OCI-LY1 (cell line): ENCODE data around the gene TMEM175.

Source experiments
- H2AFZ ChIP-seq: fragments of 200-600 bp; sonication (generic), shearing (Covaris generic); 2 replicates; pipeline ENCODE4 v1.6.0; 2014; ENCODE audit warnings: antibody characterized with exemption, mild to moderate bottlenecking, low read length
- H3F3A ChIP-seq: fragments of 200-600 bp; sonication (generic), shearing (Covaris generic); 2 replicates; pipeline ENCODE4 v1.6.0; 2014; ENCODE audit warnings: mild to moderate bottlenecking, antibody characterized with exemption, low read length, moderate library complexity; ENCODE audit not compliant: insufficient read depth
- H3K27ac ChIP-seq: fragments of 200-600 bp; sonication (generic); 2 replicates; pipeline ENCODE4 v1.5.1; 2014; ENCODE audit warnings: low read length, mixed run types, mild to moderate bottlenecking, low read depth; ENCODE audit not compliant: poor library complexity, severe bottlenecking
- H3K27me3 ChIP-seq: fragments of 200-600 bp; sonication (generic); 2 replicates; pipeline ENCODE4 v1.6.0; 2014; ENCODE audit warnings: antibody characterized with exemption, mild to moderate bottlenecking, low read length, moderate library complexity; ENCODE audit not compliant: insufficient read depth
- H3K36me3 ChIP-seq: fragments of 200-600 bp; sonication (generic); 2 replicates; pipeline ENCODE4 v1.6.1; 2014; ENCODE audit warnings: mild to moderate bottlenecking, antibody characterized with exemption, low read length, moderate library complexity, mixed read lengths; ENCODE audit not compliant: insufficient read depth
- H3K4me1 ChIP-seq: fragments of 200-600 bp; sonication (generic); 2 replicates; pipeline ENCODE4 v1.5.1; 2014; ENCODE audit warnings: mild to moderate bottlenecking, low read length, moderate library complexity; ENCODE audit not compliant: insufficient read depth, severe bottlenecking
- H3K4me2 ChIP-seq: fragments of 200-600 bp; sonication (generic), shearing (Covaris generic); 2 replicates; pipeline ENCODE4 v1.6.1; 2014; ENCODE audit warnings: low read length
- H3K4me3 ChIP-seq: fragments of 200-600 bp; sonication (generic); 2 replicates; pipeline ENCODE4 v1.5.1; 2014; ENCODE audit warnings: low read length, low read depth, mild to moderate bottlenecking, mixed read lengths; ENCODE audit not compliant: poor library complexity, severe bottlenecking
- H3K79me2 ChIP-seq: fragments of 200-600 bp; shearing (Covaris generic); 2 replicates; pipeline ENCODE4 v1.6.1; 2016; ENCODE audit warnings: mixed run types, low read length, mixed read lengths; ENCODE audit not compliant: insufficient read depth
- H3K9ac ChIP-seq: fragments of 200-600 bp; sonication (generic), shearing (Covaris generic); 2 replicates; pipeline ENCODE4 v1.6.1; 2014; ENCODE audit warnings: mild to moderate bottlenecking, low read length, mixed read lengths
- H3K9me2 ChIP-seq: fragments of 200-600 bp; sonication (generic), shearing (Covaris generic); 2 replicates; pipeline ENCODE4 v1.6.1; 2014; ENCODE audit warnings: low read depth, mild to moderate bottlenecking, low read length, mixed read lengths
- H3K9me3 ChIP-seq: fragments of 200-600 bp; shearing (Covaris generic); 2 replicates; pipeline ENCODE4 v1.6.1; 2014; ENCODE audit warnings: low read length, mixed read lengths
- H4K20me1 ChIP-seq: fragments of 200-600 bp; sonication (generic), shearing (Covaris generic); 2 replicates; pipeline ENCODE4 v1.6.0; 2016; ENCODE audit warnings: mild to moderate bottlenecking, low read length; ENCODE audit not compliant: insufficient read depth
- CTCF ChIP-seq: fragments of 200-600 bp; sonication (generic), shearing (Covaris generic); IDR thresholded peaks from 2 replicates; pipeline ENCODE4 v1.5.1; 2017; ENCODE audit warnings: mild to moderate bottlenecking, antibody characterized with exemption, low read length, moderate library complexity, mixed read lengths
- EZH2 ChIP-seq: fragments of 200-600 bp; sonication (generic), shearing (Covaris generic); IDR thresholded peaks from 2 replicates; pipeline ENCODE4 v1.8.0; 2017; ENCODE audit warnings: borderline replicate concordance, mixed run types, mild to moderate bottlenecking, antibody characterized with exemption, low read length, moderate library complexity, mixed read lengths

Gene TMEM175

DNA sequence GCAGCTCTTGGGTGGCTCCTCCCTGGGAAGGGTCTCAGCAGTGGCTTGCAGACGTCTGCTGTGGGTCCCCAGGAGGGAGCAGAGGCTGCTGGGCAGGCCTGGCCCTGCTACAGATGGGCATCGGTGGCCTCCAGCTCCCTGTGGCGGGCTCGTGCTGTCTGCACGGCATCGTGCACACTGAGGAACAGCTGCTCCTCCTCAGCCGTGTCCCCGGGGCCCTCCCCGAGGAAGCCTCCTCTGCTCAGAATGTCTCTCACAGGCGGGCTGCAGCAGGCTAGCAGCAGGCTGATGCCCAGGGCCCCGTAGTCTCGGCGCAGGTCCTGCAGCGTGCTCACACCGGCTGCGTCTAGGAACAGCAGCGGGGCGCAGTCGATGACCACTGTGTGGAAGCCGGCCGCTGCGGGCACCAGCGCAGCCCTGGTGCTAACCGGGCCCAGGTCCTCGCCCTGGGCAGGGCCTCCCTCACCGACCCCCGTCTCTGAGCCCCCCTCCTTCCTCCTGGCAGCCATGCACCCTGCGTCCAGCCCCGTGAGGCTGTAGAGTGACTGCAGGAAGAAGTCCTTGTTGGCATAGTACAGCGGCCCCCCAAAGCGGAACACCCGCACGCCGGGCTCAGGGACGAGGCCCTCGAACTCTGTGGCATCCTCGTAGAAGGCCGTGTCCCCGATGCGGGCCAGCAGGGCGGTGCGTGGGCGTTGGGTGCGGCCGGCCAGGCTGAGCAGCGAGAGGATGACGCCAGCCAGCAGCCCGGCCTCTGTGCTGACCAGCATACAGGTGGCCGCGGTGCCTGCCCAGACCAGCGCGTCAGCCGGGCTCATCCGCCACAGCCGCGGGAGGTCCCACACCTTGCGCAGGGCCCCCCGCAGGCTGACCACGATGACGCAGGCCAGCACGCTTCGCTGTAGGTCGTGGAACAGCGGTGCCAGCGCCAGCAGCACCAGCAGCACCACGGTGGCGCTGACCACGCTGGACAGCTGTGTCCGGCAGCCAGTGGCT, 56.8 kb downstream of the TMEM175 start:
- no peaks in the 10 kb centered on the region for H3K79me2 ChIP-seq
- H3K9me3 ChIP-seq, result no peaks in the 10 kb centered on the region
- H2AFZ ChIP-seq, result no peak overlapping the region
- H3K27ac ChIP-seq, result no peak overlapping the region
- H3K36me3 ChIP-seq, result no peaks in the 10 kb centered on the region
- no peaks in the 10 kb centered on the region for H3K27me3 ChIP-seq
- no peak overlapping the region for H3K4me2 ChIP-seq
- peaks cover 40% of the 10 kb centered on the region for H3K4me1 ChIP-seq
- H3F3A ChIP-seq, result no peaks in the 10 kb centered on the region
- H3K9me2 ChIP-seq, result no peaks in the 10 kb centered on the region
- no peak for TF ChIP-seq CTCF
- TF ChIP-seq EZH2, result no peak
- no peak overlapping the region for H3K9ac ChIP-seq
- H4K20me1 ChIP-seq, result no peaks in the 10 kb centered on the region
- no peak overlapping the region for H3K4me3 ChIP-seq

- TF ChIP-seq CTCF, result no peak
- TF ChIP-seq EZH2, result no peak
- H3K4me3 ChIP-seq, result no peak overlapping the region
- H3F3A ChIP-seq, result no peaks in the 10 kb centered on the region
- H3K79me2 ChIP-seq, result no peaks in the 10 kb centered on the region
- no peak overlapping the region for H3K4me2 ChIP-seq
- H2AFZ ChIP-seq, result no peak overlapping the region
- peaks cover 40% of the 10 kb centered on the region for H3K4me1 ChIP-seq
- H4K20me1 ChIP-seq, result no peaks in the 10 kb centered on the region
- no peaks in the 10 kb centered on the region for H3K36me3 ChIP-seq
- H3K9ac ChIP-seq, result no peak overlapping the region
- no peaks in the 10 kb centered on the region for H3K9me3 ChIP-seq
- no peaks in the 10 kb centered on the region for H3K27me3 ChIP-seq
- H3K27ac ChIP-seq, result no peak overlapping the region
- H3K9me2 ChIP-seq, result no peaks in the 10 kb centered on the region
These were observed 57.6 kb downstream of the TMEM175 start for GRCh38 chr4:989722-990471.

DNA sequence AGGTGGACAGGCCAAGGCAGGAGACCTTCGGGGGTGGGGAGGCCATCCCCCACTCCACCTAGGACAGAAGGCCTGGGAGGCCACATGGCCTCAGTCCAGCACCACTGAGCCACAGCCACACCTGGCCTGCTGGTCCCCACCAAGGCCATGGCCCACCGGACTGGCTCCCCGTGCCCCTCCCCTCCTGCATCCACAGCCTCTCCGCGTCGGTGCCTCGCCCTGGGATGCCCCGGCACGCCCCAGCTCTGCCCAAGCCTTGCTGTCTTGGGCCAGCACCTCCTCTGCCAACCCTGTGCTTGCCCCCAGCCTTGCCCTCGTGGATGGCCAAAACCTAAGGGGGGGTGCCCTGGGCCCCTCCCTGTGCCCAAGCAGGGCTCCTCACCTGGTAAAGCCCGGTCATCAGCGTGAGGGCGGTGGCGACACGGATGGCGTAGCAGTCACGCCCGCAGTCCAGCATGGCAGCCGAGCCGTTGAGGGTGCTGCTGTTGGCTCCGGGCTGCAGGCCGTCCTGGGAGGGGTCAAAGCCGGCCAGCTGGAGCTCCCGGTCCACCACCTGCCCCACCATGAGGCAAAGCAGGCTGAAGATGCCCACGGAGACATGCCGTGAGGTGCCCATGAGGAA, 58.6 kb downstream of the TMEM175 start:
- no peak overlapping the region for H3K4me3 ChIP-seq
- no peak overlapping the region for H3K4me2 ChIP-seq
- no peaks in the 10 kb centered on the region for H3K79me2 ChIP-seq
- no peaks in the 10 kb centered on the region for H3K27me3 ChIP-seq
- no peak for TF ChIP-seq CTCF
- TF ChIP-seq EZH2, result no peak
- no peak overlapping the region for H2AFZ ChIP-seq
- H3K4me1 ChIP-seq, result peaks cover 38% of the 10 kb centered on the region
- H3K9me2 ChIP-seq, result no peaks in the 10 kb centered on the region
- H3K9ac ChIP-seq, result no peak overlapping the region
- H3K9me3 ChIP-seq, result no peaks in the 10 kb centered on the region
- H3K27ac ChIP-seq, result no peak overlapping the region
- H3F3A ChIP-seq, result no peaks in the 10 kb centered on the region
- H4K20me1 ChIP-seq, result no peaks in the 10 kb centered on the region
- H3K36me3 ChIP-seq, result no peaks in the 10 kb centered on the region
